ENCODE results near the gene LRMDA. TPM values are rescaled to one million over a fixed set of nuclear protein-coding genes. Genes with fewer than 3 reads are reported as not detected.
A peak's percentile ranks its signal among the peaks of the same experiment; 100 is the strongest.

Gene LRMDA
- total and polyA plus RNA-seq, 2 donors: 7.9 to 17.7 TPM

GRCh38 chr10:75924309-75924902, 493.0 kb downstream of the LRMDA start:
- no peak overlapping the region for H3K27ac ChIP-seq (ENCODE audit: low read depth)
- WGBS: 78% methylated on average over 9 of the region's 9 CpGs

GRCh38 chr10:75925999-75926398, 494.6 kb downstream of the LRMDA start:
- DNase-seq (ENCODE audit: extremely low spot score): no peak
- no peaks in the 10 kb centered on the region for H3K36me3 ChIP-seq (ENCODE audit: insufficient read depth)
- WGBS: 89% methylated on average over 1 of the region's 1 CpG
- H3K27ac ChIP-seq (ENCODE audit: low read depth): no peak overlapping the region
- H3K4me1 ChIP-seq (ENCODE audit: insufficient read depth): no peaks in the 10 kb centered on the region
- H3K4me3 ChIP-seq (ENCODE audit: low read depth, low read length): no peak overlapping the region

More at GRCh38 chr10:75924309-75924902, 493.0 kb downstream of the LRMDA start:
- H3K4me1 ChIP-seq (ENCODE audit: insufficient read depth): no peaks in the 10 kb centered on the region
- no peak overlapping the region for H3K4me3 ChIP-seq (ENCODE audit: low read depth, low read length)
- H3K36me3 ChIP-seq (ENCODE audit: insufficient read depth): no peaks in the 10 kb centered on the region
- DNase-seq (ENCODE audit: extremely low spot score): peak; percentile 14

DNA sequence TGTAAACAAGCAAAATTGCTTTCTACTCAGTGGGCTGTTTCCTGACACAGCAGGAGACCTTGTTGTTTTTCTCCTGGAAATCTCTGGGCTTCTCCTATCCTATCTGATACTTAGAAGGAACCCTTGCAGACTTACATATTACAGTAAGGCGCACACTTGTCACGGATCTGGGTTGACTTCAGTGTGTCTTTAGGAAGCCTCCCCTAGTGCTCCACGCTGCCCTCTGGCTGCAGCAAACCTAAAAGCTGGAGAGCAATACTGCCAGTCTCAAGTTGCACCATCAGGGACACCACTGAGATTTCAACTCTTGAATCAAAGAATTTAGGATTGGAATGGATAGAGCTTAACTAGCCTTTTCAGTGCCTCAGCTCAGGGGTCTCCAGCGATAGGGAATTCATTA, 495.3 kb downstream of the LRMDA start:
- 93% methylated on average over 4 of the region's 4 CpGs for WGBS
- Histone ChIP-seq H3K4me1 (ENCODE audit: insufficient read depth) (no peaks in the 10 kb centered on the region), H3K4me3 (ENCODE audit: low read depth, low read length) (no peak overlapping the region), H3K36me3 (ENCODE audit: insufficient read depth) (no peaks in the 10 kb centered on the region), H3K27ac (ENCODE audit: low read depth) (no peak overlapping the region)
- no peak for DNase-seq (ENCODE audit: extremely low spot score)

- WGBS: 92% methylated on average over 6 of the region's 6 CpGs
- DNase-seq (ENCODE audit: extremely low spot score): no peak
Measured at GRCh38 chr10:75928231-75928630, 496.8 kb downstream of the LRMDA start.

DNA sequence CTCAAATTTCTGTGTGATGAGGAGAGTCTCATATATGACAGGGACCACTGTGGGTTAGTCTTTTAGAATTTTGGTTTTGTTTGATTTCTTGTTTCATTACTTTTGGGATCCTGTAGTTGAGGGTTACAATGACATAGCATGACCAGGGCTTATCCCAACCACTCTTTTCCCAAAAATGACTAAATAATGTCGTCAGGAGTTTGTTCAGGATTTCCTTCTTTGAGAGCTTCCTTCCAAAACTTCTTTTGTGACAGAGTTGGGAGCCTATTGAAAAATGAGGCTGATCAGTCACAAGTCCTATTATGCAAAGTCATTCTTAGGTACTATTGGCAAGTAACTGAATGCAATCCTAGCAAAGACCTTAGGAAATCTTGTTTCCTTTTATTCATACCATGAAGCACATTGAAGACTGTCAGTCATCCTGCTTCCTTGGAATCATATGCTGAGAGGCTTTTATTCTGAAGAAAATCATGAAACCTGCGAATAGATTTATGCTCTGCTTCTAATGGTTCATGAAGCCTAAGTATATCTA, 498.3 kb downstream of the LRMDA start:
- Histone ChIP-seq H3K4me3 (ENCODE audit: low read depth, low read length) (no peak overlapping the region), H3K27ac (ENCODE audit: low read depth) (no peak overlapping the region), H3K36me3 (ENCODE audit: insufficient read depth) (no peaks in the 10 kb centered on the region), H3K4me1 (ENCODE audit: insufficient read depth) (no peaks in the 10 kb centered on the region)
- DNase-seq (ENCODE audit: extremely low spot score): no peak
- WGBS: 86% methylated on average over 2 of the region's 2 CpGs

More at GRCh38 chr10:75928231-75928630, 496.8 kb downstream of the LRMDA start:
- Histone ChIP-seq H3K36me3 (ENCODE audit: insufficient read depth) (no peaks in the 10 kb centered on the region), H3K4me3 (ENCODE audit: low read depth, low read length) (no peak overlapping the region), H3K27ac (ENCODE audit: low read depth) (no peak overlapping the region), H3K4me1 (ENCODE audit: insufficient read depth) (no peaks in the 10 kb centered on the region)

DNA sequence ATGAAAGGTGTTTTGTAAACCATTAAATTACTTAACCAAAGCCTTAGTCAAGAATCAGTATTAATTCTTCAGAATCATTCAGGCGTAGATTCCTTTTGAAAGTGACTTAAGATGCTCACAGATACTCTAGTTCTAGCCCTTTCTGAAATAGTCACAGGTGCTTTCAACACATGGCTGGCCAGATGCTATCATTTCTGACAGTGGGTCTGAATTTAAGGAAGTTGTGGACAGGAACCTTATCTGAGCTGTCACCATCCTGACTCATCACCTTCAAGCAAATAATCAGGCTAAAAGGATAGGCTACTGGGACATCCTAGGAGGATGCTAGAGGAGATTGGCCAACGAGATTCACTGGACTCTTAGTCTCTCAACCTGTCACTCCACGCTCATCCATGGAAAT, 501.5 kb downstream of the LRMDA start:
- no peak overlapping the region for H3K4me3 ChIP-seq (ENCODE audit: low read depth, low read length)
- H3K4me1 ChIP-seq (ENCODE audit: insufficient read depth): no peaks in the 10 kb centered on the region
- no peak for DNase-seq (ENCODE audit: extremely low spot score)
- no peaks in the 10 kb centered on the region for H3K36me3 ChIP-seq (ENCODE audit: insufficient read depth)
- H3K27ac ChIP-seq (ENCODE audit: low read depth): no peak overlapping the region
- WGBS: 84% methylated on average over 3 of the region's 3 CpGs

GRCh38 chr10:75935240-75935639, 503.8 kb downstream of the LRMDA start:
- Histone ChIP-seq H3K4me1 (ENCODE audit: insufficient read depth) (no peaks in the 10 kb centered on the region), H3K4me3 (ENCODE audit: low read depth, low read length) (no peak overlapping the region), H3K36me3 (ENCODE audit: insufficient read depth) (no peaks in the 10 kb centered on the region), H3K27ac (ENCODE audit: low read depth) (no peak overlapping the region)
- WGBS: 87% methylated on average over 3 of the region's 3 CpGs
- DNase-seq (ENCODE audit: extremely low spot score): no peak

GRCh38 chr10:75935650-75936400, 504.4 kb downstream of the LRMDA start:
- Histone ChIP-seq H3K27ac (ENCODE audit: low read depth) (no peak overlapping the region), H3K4me1 (ENCODE audit: insufficient read depth) (no peaks in the 10 kb centered on the region), H3K4me3 (ENCODE audit: low read depth, low read length) (no peak overlapping the region), H3K36me3 (ENCODE audit: insufficient read depth) (no peaks in the 10 kb centered on the region)
- no peak for DNase-seq (ENCODE audit: extremely low spot score)
- WGBS: 89% methylated on average over 5 of the region's 5 CpGs

- no peak for DNase-seq (ENCODE audit: extremely low spot score)
- H3K4me1 ChIP-seq (ENCODE audit: insufficient read depth): no peaks in the 10 kb centered on the region
- no peak overlapping the region for H3K27ac ChIP-seq (ENCODE audit: low read depth)
- H3K36me3 ChIP-seq (ENCODE audit: insufficient read depth): no peaks in the 10 kb centered on the region
- H3K4me3 ChIP-seq (ENCODE audit: low read depth, low read length): no peak overlapping the region
- 56% methylated on average over 2 of the region's 2 CpGs for WGBS
Measured at GRCh38 chr10:75936841-75937240, 505.4 kb downstream of the LRMDA start.

- Histone ChIP-seq H3K4me1 (ENCODE audit: insufficient read depth) (no peaks in the 10 kb centered on the region), H3K36me3 (ENCODE audit: insufficient read depth) (no peaks in the 10 kb centered on the region), H3K27ac (ENCODE audit: low read depth) (no peak overlapping the region), H3K4me3 (ENCODE audit: low read depth, low read length) (no peak overlapping the region)
- DNase-seq (ENCODE audit: extremely low spot score): no peak
- WGBS: 76% methylated on average over 2 of the region's 2 CpGs
Measured at GRCh38 chr10:75937823-75938222, 506.4 kb downstream of the LRMDA start.

- Histone ChIP-seq H3K4me1 (ENCODE audit: insufficient read depth) (no peaks in the 10 kb centered on the region), H3K4me3 (ENCODE audit: low read depth, low read length) (no peak overlapping the region), H3K36me3 (ENCODE audit: insufficient read depth) (no peaks in the 10 kb centered on the region), H3K27ac (ENCODE audit: low read depth) (no peak overlapping the region)
- 95% methylated on average over 13 of the region's 13 CpGs for WGBS
- no peak for DNase-seq (ENCODE audit: extremely low spot score)
Measured at GRCh38 chr10:75938380-75939122, 507.1 kb downstream of the LRMDA start.

DNA sequence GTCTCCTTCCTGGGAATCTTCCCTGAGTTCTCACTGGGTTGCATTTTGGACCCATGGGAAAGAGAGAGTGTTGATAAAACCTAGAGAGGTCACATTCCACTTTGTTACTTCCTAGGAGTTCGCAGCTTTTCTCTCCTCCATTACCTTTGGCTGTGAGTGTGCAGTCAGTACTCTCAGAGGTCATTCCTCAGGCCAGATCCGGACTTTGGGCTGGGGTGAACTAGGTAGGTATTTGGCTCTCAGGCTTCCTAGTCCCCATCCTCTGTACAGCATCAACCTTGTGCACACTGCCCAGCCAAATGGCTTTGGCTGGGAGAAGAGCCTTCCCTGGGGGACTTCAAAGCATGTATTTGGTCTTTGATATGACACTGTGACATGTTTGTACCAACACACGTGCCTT, 508.1 kb downstream of the LRMDA start:
- no peak overlapping the region for H3K27ac ChIP-seq (ENCODE audit: low read depth)
- no peaks in the 10 kb centered on the region for H3K4me1 ChIP-seq (ENCODE audit: insufficient read depth)
- 81% methylated on average over 3 of the region's 3 CpGs for WGBS
- DNase-seq (ENCODE audit: extremely low spot score): no peak
- no peaks in the 10 kb centered on the region for H3K36me3 ChIP-seq (ENCODE audit: insufficient read depth)
- no peak overlapping the region for H3K4me3 ChIP-seq (ENCODE audit: low read depth, low read length)

- H3K4me3 ChIP-seq (ENCODE audit: low read depth, low read length): no peak overlapping the region
- no peaks in the 10 kb centered on the region for H3K4me1 ChIP-seq (ENCODE audit: insufficient read depth)
- DNase-seq (ENCODE audit: extremely low spot score): no peak
- 93% methylated on average over 5 of the region's 5 CpGs for WGBS
- H3K27ac ChIP-seq (ENCODE audit: low read depth): no peak overlapping the region
- no peaks in the 10 kb centered on the region for H3K36me3 ChIP-seq (ENCODE audit: insufficient read depth)
Measured at GRCh38 chr10:75940742-75941141, 509.3 kb downstream of the LRMDA start.

Data from urinary bladder (tissue), 4 donors.